PC-3 (cell line): ENCODE data around the gene SLC38A10. TPM values are rescaled to one million over a fixed set of nuclear protein-coding genes. Genes with fewer than 3 reads are reported as not detected.

Experiments
- ATAC-seq: fragments of 200-7000 bp; cut with Tn5 transposase; 2 replicates; pipeline ENCODE4 v1.9.1; 2020; ENCODE audit warnings: mild to moderate bottlenecking, moderate library complexity
- BruUV-seq: library from RNA; stranded (reverse); fragments of 400-500 nt; replicated peaks from 2 replicates; lab custom pipeline; 2021; lab: Mats Ljungman, UMichigan
- CTCF ChIA-PET: fragments of 300-600 bp; sonication (Branson Sonifier 250); formaldehyde crosslinking; loops from one replicate; lab custom pipeline; 2022; ENCODE audit warnings: antibody characterized with exemption; lab: Charles Lee
- POLR2A ChIA-PET: fragments of 300-600 bp; sonication (Branson Sonifier 250); formaldehyde crosslinking; loops from one replicate; lab custom pipeline; 2022; ENCODE audit warnings: antibody characterized with exemption; ENCODE audit not compliant: unreplicated experiment; lab: Charles Lee
- DNase-seq: peaks from one replicate; pipeline ENCODE4 v3.0.0-alpha.2; 2015
- H2AFZ ChIP-seq: fragments of 300-600 bp; sonication (generic); 2 replicates; pipeline ENCODE4 v1.6.0; 2016; ENCODE audit warnings: antibody characterized with exemption, low read length
- H3F3A ChIP-seq: fragments of 300-600 bp; sonication (generic); one replicate; pipeline ENCODE4 v1.6.0; 2017; ENCODE audit warnings: antibody characterized with exemption, low read length, control low read depth, mild to moderate bottlenecking; ENCODE audit not compliant: unreplicated experiment
- H3K27ac ChIP-seq: fragments of 300-600 bp; sonication (generic); 2 replicates; pipeline ENCODE4 v1.5.1; 2016; ENCODE audit warnings: mild to moderate bottlenecking, low read length
- H3K27me3 ChIP-seq: fragments of 300-600 bp; sonication (generic); 2 replicates; pipeline ENCODE4 v1.6.1; 2016; ENCODE audit warnings: low read length, mixed read lengths
- H3K36me3 ChIP-seq: fragments of 300-600 bp; sonication (generic); 2 replicates; pipeline ENCODE4 v1.6.1; 2016; ENCODE audit warnings: low read depth, mixed run types, low read length, mixed read lengths
- H3K4me1 ChIP-seq: fragments of 300-600 bp; sonication (generic); 2 replicates; pipeline ENCODE4 v1.5.1; 2016; ENCODE audit warnings: low read length; ENCODE audit not compliant: insufficient read depth
- H3K4me2 ChIP-seq: fragments of 300-600 bp; sonication (generic); 2 replicates; pipeline ENCODE4 v1.6.0; 2016; ENCODE audit warnings: low read length
- H3K4me3 ChIP-seq: fragments of 300-600 bp; sonication (generic); 2 replicates; pipeline ENCODE4 v1.5.1; 2016; ENCODE audit warnings: mild to moderate bottlenecking, low read length, mixed read lengths
- H3K79me2 ChIP-seq: fragments of 300-600 bp; sonication (generic); 2 replicates; pipeline ENCODE4 v1.6.1; 2017; ENCODE audit warnings: low read length, mixed read lengths
- H3K9ac ChIP-seq: fragments of 300-600 bp; sonication (generic); 2 replicates; pipeline ENCODE4 v1.6.0; 2016; ENCODE audit warnings: mild to moderate bottlenecking, low read length
- H3K9me2 ChIP-seq: fragments of 300-600 bp; sonication (generic); replicated peaks from 2 replicates; pipeline ENCODE4 v1.6.1; 2016; ENCODE audit warnings: mixed run types, low read length, mixed read lengths
- H3K9me3 ChIP-seq: fragments of 300-600 bp; sonication (generic); 2 replicates; pipeline ENCODE4 v1.6.1; 2016; ENCODE audit warnings: low read length, mixed read lengths
- H4K20me1 ChIP-seq: fragments of 300-600 bp; sonication (generic); 2 replicates; pipeline ENCODE4 v1.6.1; 2016; ENCODE audit warnings: low read length, mixed read lengths
- CTCF ChIP-seq: fragments of 300-600 bp; sonication (generic); conservative IDR thresholded peaks from 2 replicates; pipeline ENCODE4 v1.5.1; 2017; ENCODE audit warnings: antibody characterized with exemption, low read depth, mild to moderate bottlenecking, low read length
- EZH2 ChIP-seq: fragments of 300-600 bp; sonication (generic); IDR thresholded peaks from one replicate; pipeline ENCODE4 v1.6.1; 2017; ENCODE audit warnings: antibody characterized with exemption, mild to moderate bottlenecking, low read length; ENCODE audit not compliant: unreplicated experiment
- EZH2phosphoT487 ChIP-seq: fragments of 300-600 bp; sonication (generic); IDR thresholded peaks from 2 replicates; pipeline ENCODE4 v1.6.1; 2018; ENCODE audit warnings: mild to moderate bottlenecking, antibody characterized with exemption, low read length, borderline replicate concordance
- intact Hi-C: fragments of 100-400 bp; cut with micrococcal nuclease; formaldehyde crosslinking; loops from 2 replicates; pipeline ENCODE4 v1.9.0; 2023
- total RNA-seq: library from RNA; depleted of rRNA; stranded (reverse); fragments of >200 nt; gene quantifications from 2 replicates; pipeline ENCODE4 v1.2.3, GENCODE V29; 2014

The SLC38A10 gene
- total RNA-seq, 1 experiment from 2014 or later, result 77.8 TPM

DNA sequence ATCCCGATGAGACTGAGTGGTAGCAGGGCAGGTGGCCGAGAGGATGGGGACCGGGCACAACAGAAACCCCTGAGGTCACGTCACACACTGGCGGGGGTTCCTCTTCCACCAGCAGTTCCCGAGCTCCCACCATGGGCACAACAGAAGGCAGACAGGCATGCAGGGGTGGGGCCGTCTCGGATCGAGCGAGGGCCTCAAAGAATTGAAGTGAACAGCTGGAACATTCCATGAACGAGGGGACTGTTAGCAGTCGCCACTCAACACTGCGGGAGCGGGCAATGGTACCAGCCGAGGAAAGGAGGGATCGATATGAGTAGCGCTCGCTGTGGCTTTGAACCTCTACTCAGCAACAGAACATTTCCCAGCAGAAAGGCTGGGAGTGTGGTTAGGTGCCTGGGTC, 77.6 kb downstream of the SLC38A10 start:
- POLR2A ChIA-PET, result no interaction called here
- no peaks in the 10 kb centered on the region for H3F3A ChIP-seq
- intact Hi-C loops, result no loop called here
- H3K4me2 ChIP-seq, result no peak overlapping the region
- no peaks in the 10 kb centered on the region for H3K27me3 ChIP-seq
- H3K9me2 ChIP-seq, result no peaks in the 10 kb centered on the region
- BruUV-seq, result no TSS peak
- no peaks in the 10 kb centered on the region for H4K20me1 ChIP-seq
- no peaks in the 10 kb centered on the region for H3K9me3 ChIP-seq
- CTCF ChIA-PET, result no interaction called here
- H3K79me2 ChIP-seq, result peaks cover 17% of the 10 kb centered on the region
- no peak overlapping the region for H3K9ac ChIP-seq
- no peak overlapping the region for H3K27ac ChIP-seq
- no peaks in the 10 kb centered on the region for H3K36me3 ChIP-seq
- H3K4me3 ChIP-seq, result no peak overlapping the region
- TF ChIP-seq EZH2phosphoT487 (no peak), EZH2 (no peak), CTCF (no peak)
- ATAC-seq (no peak), DNase-seq (no peak)
- peaks cover 10% of the 10 kb centered on the region; the same call in 1 of the 2 replicates for H3K4me1 ChIP-seq
- no peak overlapping the region for H2AFZ ChIP-seq

- H3K27ac ChIP-seq, result no peak overlapping the region
- no peak overlapping the region for H2AFZ ChIP-seq
- BruUV-seq, result no TSS peak
- H3K4me1 ChIP-seq, result no peaks in the 10 kb centered on the region
- no peaks in the 10 kb centered on the region for H3K9me3 ChIP-seq
- POLR2A ChIA-PET, result no interaction called here
- DNase-seq (no peak), ATAC-seq (no peak)
- no peak overlapping the region for H3K4me3 ChIP-seq
- H3K79me2 ChIP-seq, result no peaks in the 10 kb centered on the region
- H3K4me2 ChIP-seq, result no peak overlapping the region
- intact Hi-C loops, result no loop called here
- CTCF ChIA-PET, result no interaction called here
- no peaks in the 10 kb centered on the region for H3F3A ChIP-seq
- H4K20me1 ChIP-seq, result no peaks in the 10 kb centered on the region
- no peaks in the 10 kb centered on the region for H3K9me2 ChIP-seq
- no peaks in the 10 kb centered on the region for H3K27me3 ChIP-seq
- H3K36me3 ChIP-seq, result no peaks in the 10 kb centered on the region
- no peak overlapping the region for H3K9ac ChIP-seq
- TF ChIP-seq EZH2phosphoT487, result no peak
- TF ChIP-seq CTCF, result no peak
- no peak for TF ChIP-seq EZH2
These were observed 81.1 kb downstream of the SLC38A10 start for GRCh38 chr17:81213978-81214377.

DNA sequence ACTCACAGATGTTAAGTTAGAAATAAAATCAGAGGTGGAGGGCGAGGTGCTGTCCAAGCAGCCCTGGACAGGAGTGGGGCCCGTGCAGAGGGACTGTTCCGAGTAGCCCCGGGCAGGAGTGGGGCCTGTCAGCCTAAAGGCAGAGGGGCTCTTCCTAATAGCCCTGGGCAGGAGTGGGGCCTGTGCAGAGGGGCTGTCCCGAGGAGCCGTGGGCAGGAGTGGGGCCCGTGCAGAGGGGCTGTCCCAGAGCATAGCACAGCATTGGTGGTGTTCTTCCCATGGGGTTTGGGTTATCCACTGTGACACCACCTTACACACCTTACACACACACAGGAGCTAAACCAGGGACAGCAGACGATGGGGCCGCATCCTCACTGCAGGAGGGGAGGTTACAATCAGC, 82.7 kb downstream of the SLC38A10 start:
- Histone ChIP-seq H3K4me2 (no peak overlapping the region), H3F3A (no peaks in the 10 kb centered on the region), H4K20me1 (no peaks in the 10 kb centered on the region), H2AFZ (no peak overlapping the region), H3K9me2 (no peaks in the 10 kb centered on the region), H3K9me3 (no peaks in the 10 kb centered on the region), H3K27me3 (no peaks in the 10 kb centered on the region), H3K4me1 (no peaks in the 10 kb centered on the region), H3K79me2 (no peaks in the 10 kb centered on the region), H3K9ac (no peak overlapping the region), H3K27ac (no peak overlapping the region), H3K4me3 (no peak overlapping the region), H3K36me3 (no peaks in the 10 kb centered on the region)
- ATAC-seq (no peak), DNase-seq (no peak)
- no peak for TF ChIP-seq CTCF
- no peak for TF ChIP-seq EZH2phosphoT487
- TF ChIP-seq EZH2, result no peak
- no TSS peak for BruUV-seq
- POLR2A ChIA-PET, result no interaction called here
- intact Hi-C loops, result no loop called here
- CTCF ChIA-PET, result no interaction called here
